COLO668 (cell line): ENCODE results near the gene FAM229B.
A peak's percentile ranks its signal among the peaks of the same experiment; 100 is the strongest.
"Not testable (repeated sequence)": the region's sequence is repeated elsewhere in the genome, so short reads cannot be mapped to it uniquely, and the experiment has no call there.

ENCODE experiments used
- DNase-seq: peaks from one replicate; lab custom pipeline; 2025; ENCODE audit not compliant: unreplicated experiment; lab: John Stamatoyannopoulos, UW

The FAM229B gene, protein sequence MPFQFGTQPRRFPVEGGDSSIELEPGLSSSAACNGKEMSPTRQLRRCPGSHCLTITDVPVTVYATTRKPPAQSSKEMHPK

DNA sequence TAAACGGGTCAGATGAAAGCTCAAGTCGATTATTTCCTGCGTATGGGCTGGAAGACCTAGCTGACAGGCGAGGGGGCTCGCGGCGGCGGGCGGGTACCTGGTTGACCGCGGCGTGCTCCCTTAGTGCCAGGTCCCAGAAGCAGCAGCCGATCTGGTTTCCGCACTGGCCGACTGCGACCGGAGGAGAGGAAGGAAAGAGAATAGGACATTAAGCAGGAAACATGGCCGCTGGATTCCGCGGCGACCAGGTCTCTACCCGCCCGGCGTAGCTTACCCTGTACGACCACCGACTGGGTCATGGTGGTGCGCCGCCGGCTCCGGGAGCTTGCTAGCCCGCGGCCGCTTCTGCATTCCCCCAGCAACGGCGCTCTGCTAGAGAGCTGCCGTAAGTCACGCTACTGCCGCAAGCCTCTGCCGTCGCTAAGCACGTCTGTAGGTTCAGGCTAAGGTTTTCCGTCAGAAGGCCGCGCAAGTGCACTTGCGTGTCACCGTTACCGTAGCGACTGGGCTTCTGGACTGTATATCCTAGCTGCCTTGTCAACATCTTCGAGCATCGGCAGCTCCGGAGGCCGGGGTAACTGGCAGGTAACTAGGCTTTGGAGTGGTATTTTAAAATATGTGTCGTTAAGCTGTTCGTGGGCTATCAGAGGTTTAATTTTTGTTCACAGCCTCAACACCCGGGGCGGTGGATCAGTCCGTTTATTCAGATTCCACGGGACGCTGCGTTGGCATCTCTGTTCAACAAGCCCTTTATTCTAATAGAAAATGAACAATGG lies at the start of gene FAM229B, which contains the start of gene TUBE1:
FAM229B (plus strand) TSS at position 456 of the 776 bp plus-strand sequence. CDS start 11,693 bp downstream, outside the sequence.
TUBE1 (minus strand) TSS at position 347 of the 776 bp plus-strand sequence; CDS start at position 299, 48 bp downstream.
- peak; percentile 90 for DNase-seq

DNA sequence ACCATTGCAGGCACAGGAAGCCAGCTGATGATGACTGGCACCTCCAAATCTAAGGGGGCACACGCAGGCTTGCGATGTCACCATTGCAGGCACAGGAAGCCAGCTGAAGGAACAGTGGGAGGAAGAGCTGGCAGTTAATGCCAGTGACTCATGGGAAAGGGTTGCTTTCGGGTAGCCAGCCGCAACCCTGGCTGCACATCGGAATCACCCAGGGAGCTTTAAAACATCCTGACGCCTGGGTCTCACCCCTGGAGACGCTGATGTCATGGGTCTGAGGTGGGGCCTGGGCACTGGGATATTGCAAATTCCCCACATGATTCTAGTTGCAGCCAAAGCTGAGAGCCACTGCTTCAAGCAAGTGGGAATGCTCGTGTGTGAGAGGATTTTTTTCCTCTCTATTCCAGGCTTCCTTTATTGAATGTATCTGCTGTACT lies 49.6 kb upstream of the FAM229B start:
- no peak for DNase-seq

DNA sequence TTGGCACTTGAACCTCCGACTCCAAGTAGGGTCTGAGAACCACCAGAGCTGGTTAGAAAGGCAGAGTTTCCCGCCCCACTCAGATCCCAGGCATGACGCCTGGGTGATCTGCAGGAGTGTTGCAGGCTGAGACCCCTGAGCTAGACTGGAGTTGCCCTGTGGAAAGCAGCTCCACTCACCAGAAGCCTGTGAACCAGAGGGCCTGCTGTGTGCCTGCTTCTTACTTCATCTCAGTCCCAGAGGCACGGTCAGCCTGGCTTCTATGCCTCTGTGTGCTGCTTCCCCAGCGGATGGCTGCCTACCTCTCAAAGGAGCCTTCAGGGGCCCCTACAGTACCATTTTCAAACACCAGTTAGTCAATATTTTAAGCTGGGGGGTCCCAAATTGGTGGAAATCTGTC lies 49.1 kb upstream of the FAM229B start:
- DNase-seq = no peak

DNA sequence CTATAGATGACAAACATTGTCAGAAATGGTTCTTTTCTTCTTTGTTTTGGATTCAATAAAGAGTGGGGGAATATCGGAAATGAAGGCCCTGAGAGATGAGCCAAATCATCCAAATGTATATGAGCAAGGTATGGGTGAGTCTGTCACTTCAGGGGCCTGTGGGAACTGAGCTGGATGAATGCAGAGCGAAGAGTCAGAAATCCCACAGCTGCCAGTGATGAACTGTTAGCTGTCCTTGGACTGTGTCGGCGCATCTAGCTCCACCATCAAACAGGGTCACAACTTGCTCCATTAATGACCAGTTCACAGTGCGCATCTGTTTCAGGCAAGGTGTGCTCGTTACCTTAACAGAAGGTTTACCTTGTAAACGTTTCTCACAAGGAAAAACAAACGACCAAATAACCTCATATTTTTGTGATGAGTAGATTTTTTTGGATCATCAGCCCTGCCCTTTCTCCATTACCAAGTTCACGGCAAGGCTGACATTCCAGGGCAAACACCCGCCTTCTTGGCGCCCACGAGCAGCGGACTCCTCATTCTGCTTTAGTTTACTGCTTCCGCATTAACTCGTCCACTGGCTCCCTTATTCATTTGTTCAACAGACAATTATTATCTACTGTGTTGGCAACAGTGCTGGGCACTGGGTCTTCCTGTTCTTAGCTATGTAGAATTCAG lies 48.5 kb upstream of the FAM229B start:
- DNase-seq = no peak

DNA sequence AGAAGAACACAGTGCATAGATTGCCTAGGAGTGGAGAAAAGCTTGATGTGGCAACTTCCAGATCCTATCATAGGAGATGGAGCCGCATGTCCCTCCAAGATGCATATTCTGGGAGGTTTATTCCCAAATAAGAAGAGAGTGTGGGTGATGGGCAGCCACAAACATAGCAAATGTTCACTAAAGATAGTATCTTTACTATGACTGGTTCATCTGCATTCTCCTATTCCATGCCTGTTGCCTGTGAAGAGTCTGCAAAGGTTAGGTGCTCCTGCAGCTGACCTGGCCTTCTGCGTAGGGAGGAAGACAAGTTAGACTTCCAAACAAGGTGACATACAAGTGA lies 48.0 kb upstream of the FAM229B start:
- no peak for DNase-seq

DNA sequence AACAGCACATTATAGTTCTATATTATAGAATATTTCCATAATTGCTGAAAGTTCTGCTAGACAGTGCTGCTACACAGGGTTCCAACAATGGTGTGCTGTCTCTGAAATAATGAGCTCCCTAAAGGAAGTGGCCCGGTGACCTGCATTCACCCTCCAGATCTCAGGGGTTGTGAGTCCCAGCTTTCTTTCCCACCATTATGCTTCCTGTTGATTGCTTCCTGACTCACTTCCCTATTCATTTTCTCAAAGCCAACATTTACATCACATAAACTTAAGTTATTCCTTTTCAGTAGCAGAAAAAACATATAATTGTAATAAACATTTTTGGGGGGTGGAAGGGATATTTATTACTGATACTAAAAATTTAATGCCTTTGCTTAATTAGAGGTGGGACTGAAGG lies 46.4 kb upstream of the FAM229B start:
- DNase-seq = no peak

DNA sequence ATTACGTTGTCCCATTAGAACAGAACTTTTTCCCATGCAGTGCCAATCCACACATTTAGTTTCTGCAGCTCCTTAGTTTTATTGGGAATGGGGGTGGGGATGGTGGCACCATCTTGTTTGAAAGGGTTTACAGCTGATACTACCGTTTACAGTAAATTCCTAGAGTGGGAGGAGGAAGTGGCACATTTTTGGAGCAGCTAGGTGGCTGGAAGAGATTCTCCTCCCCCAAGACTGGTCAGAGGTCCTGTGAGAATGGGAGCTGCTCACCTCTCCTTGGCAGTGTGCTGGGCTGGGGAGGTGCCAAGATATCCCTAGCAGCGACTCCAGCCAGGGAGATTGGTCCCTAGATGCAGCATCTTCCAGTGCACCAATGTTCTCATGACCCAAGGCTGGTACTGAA lies 45.9 kb upstream of the FAM229B start:
- DNase-seq = no peak

DNA sequence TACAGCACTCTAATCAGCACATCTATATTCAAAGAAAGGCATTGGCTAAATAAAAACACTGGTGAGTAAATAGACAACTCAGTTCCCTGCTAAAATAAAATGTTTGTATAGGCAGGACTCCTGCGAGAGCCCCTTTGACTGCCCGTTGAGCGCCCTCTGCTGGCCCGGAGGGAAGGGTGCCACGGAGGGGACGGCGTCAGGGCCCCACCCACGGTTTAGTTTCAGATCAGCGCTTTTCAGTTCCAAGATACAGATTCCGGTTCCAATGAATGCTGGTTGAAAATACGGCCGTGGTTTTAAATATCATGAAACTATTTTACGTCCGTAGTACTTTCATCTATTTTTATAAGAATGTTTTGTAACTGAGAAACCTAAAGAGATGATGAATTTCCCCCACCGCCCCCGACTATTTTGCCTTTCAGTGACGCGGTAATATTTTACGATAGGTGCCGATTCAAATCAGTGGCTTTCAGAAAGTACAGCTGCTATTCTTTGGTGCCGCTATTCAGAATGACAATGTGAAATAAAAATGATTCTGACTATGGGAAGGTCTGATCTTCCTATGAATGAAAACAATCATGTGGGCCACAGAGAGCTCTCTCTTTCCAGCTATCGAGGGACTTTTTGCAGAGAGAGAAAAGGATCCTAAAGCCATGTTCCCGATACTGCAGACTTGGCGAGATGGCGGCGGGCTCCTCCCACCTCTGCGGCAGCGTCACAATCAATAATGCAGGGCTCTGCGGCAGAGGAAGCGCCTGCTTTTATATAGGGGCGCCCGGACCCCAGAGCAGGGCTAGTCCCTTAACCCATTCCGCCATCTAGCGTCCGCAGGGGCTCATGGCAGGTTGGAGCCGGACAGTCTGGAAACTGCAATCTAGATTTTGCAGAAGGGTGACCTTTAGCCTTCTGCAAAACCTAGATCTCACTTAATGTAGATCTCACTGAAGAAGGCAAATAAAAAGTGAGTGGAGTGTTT lies 44.1 kb upstream of the FAM229B start:
- peak; percentile 85 for DNase-seq

DNA sequence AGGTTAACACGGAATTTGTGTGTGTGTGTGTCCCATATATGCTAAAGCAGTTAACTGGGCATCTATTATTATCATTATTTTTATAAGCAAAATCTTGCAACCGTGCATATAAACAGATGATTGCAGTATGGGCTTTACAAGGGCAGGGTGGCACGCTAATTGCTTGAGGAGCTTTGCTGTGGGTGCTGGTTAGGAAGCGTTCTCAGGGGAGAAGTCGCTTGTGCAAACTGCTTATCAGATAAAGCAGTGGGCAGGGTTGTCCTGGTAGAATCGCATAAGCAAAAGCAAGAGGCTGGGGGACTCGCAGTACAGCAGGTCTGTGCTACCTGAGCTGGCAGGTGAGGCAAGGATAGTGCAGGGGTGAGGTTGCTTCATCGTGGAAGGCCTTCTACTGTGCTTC lies 43.2 kb upstream of the FAM229B start:
- DNase-seq = no peak

DNA sequence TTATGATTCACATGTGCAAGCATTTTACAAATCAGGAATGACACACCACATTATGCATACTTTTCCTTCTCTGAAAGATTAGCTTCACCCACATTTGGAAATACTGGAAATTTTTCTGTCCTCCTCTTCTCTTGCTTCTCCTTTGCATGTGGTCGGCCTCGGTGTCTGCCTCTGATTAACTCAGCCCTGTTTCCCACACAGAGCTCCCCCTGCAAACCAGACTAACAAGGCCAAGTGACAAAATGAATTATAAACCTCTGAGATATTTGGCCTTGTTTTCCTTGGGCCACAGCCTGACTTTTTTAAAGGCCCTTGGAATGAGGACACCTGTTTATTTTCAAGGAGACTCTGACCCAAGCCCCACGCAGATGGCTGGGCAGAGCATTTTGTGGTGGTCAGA lies 42.5 kb upstream of the FAM229B start:
- no peak for DNase-seq

DNA sequence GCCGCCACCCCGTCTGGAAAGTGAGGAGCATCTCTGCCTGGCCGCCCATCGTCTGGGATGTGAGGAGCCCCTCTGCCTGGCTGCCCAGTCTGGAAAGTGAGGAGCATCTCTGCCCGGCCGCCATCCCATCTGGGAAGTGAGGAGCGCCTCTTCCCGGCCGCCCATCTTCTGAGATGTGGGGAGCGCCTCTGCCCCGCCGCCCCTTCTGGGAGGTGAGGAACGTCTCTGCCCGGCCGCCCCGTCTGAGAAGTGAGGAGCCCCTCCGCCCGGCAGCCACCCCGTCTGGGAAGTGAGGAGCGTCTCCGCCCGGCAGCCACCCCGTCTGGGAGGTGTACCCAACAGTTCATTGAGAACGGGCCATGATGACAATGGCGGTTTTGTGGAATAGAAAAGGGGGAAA lies 39.9 kb upstream of the FAM229B start:
- not testable (repeated sequence) for DNase-seq

DNA sequence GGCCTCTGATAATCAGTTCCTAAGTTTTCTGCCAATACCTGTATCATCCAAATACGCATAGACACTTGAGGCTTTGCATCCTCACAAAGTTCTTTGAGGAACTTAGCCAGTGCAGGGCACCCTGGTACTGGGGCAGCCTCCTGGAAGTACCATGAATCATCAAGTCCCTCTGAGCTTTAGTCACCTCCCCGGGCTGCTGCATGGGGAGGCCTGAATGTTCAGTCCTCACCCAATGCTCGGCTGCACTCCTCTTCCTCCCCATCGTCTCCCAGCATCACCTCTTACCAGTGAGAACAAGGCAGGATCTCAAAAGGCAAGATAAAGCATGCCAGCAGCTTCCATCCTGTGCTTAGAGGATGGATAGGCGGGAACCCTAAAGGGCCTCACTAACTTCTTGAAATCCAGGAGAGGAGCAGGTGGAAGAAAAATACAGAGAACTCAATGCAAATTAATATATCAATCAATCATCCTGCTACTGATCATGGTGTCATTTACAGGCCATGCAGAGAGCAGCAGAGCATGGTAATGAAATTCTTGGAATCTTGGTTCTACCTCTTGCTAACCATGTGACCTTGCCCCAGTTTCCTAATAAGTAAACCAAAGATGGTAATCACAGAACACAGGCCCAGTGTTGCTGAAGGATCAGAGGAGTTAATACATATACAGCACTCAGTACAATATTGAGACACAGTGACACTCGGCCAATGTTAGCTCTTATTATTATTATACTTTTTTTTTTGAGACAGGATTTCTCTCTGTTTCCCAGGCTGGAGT lies 38.2 kb upstream of the FAM229B start:
- no peak for DNase-seq

DNA sequence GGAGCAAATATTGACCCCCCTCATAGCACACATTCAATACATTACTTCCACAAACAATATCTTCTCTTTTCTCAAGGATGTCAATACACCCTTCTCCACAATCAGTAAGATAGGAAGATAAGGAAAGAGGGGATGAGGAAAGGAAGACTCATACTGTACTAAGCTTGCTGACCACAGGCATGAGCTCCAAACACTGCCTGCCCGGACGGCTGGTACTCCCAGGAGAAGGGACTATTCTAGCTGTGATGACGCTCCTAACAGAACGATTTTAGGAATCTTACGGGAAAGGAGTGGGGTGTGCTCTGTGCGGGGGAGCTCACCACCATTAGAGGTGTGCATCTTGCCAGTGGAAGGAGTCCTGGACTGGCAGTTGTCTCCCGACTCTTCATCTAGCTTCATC lies 37.4 kb upstream of the FAM229B start:
- no peak for DNase-seq

DNA sequence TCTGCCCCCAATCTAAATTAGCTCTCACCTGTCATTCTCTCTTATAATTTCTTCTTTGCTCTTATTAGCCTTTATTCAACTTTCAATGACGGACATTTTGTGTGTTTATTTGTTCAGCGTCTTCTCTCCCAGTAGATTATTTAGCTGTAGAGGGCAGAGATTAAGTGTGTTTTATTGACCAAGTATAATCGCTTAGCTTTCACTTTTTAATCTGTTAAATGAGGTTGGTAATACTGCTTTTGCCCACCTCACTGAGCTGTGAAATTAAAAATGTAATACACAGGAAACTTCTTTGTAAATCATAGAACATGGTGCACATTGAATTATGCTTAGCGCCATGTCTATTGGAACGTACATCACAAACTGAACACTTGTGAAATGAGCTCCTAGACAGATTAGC lies 37.0 kb upstream of the FAM229B start:
- DNase-seq = no peak

DNA sequence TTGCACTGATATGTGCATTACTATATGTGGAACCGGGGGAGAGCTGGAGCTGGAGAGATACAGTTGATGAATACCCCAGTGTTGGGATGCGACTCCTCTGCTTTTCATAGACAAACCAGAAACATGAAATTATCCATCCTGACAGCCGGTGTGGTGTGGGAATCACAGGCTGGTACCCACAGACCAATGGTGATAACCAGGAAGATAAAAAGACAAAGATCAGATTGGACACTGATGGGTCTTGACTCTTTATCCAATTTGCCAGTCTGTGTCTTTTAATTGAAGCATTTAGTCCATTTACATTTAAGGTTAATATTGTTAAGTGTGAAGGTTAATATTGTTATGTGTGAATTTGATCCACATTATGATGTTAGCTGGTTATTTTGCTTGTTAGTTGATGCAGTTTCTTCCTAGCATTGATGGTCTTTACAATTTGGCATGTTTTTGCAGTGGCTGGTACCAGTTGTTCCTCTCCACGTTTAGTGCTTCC lies 36.1 kb upstream of the FAM229B start:
- not testable (repeated sequence) for DNase-seq

DNA sequence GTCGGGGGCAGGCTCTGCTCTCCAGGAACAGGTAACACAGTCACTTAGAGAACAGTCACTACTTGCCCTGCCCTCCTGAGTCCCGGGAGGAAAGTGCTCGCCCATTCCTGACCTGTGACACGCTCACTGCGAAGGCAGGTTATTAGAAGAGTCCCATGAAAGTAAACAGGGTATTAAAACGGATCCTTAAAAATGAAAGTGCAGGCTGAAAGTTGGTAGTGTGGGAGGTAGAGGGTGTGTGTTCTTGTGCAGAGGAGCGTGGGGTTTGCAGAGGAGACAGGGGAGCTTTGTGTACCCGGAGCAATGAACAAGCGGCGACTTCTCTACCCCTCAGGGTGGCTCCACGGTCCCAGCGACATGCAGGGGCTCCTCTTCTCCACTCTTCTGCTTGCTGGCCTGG lies 33.4 kb upstream of the FAM229B start, which contains the start of gene CCN6:
CCN6 (plus strand) TSS at position 104 of the 400 bp plus-strand sequence; CDS start at position 358, 254 bp downstream.
- DNase-seq = no peak

DNA sequence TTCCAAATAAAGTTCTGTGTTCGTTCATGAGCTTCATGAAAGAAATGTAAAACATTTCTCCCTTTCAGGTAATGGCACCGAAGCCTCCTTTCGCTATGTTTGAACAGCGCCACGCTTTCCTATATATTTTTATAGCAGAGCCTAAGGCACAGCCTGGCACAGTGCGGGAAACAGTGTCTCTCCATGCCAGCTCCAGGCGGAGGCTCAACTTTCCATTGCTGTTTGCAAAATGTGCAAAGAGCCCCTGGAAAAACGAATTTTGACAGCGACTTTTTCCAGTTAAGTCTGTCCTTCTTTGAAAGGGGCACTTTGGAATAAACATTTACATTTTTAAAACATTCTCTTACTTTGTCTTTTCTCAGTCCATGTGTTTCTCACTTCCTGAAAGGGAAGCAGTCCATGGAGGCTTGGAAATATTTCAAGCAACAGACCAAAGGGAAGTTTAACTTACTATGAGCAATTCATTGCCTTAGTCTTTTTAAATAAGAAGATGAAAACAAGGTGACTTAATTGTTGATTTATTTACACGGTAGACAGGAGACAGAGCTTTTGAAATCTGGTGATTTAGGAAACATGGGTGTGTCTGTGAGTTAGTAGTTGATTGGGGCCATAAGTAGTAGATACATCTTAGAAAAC lies 32.7 kb upstream of the FAM229B start:
- DNase-seq = no peak

DNA sequence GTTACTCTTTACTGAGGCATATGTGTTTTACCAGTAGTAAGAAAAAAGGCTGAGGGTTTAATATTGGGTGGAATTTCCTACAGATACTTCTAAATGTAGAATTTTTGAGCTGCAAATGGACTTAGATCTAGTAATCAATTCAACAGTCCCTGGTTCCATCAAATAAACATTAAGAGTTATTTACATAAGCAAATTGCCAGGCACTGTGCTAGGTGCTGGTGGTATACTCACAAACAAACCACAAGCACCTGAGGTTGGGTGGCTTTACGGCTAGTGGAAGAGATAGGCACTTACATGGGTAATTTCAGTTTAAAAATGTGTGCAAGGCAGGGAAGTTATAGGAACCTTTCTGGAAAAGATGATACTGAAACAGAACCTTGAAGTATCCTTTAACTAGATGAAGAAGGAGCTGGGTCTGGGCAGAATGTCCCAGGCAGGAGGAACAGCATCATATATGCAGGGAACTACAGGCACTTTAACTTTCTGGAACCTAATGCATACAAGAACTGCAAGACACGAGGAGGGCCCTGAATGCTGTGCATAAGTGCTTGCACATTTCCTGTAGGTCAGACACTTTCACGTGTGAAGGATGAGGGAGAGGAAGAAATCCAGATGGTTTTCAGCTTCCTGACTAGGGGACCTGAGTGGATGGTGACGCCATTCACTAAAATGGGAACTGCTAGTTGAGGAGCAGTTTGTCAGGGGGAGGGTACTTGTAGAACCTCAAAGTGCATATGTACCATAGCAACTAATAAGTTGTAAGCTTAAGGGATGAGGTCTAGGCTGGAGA lies 29.0 kb upstream of the FAM229B start:
- no peak for DNase-seq

DNA sequence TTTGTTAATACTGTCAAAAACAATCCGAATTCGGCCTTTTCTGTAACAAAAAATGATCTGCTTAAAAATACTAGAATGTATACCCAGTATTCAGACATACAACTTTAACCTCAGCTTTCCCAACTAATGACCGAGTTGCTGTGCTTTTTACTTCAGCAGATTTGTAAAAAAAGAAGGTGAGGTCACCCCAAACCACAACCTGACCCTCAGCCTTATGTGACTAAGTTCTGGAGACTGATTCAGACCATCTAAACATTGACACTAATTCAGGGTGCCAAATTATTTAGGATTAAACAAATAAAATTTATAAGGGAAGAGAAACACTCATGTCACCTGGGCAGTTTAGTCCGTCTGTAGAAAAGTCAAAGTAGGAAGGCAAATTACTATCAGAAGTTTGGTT lies 25.8 kb upstream of the FAM229B start:
- no peak for DNase-seq
